RWPE1 (cell line): ENCODE data around the gene NANOS3.
A peak's percentile ranks its signal among the peaks of the same experiment; 100 is the strongest.
"Not testable (repeated sequence)": the region's sequence is repeated elsewhere in the genome, so short reads cannot be mapped to it uniquely, and the experiment has no call there.

Experiments
- CTCF ChIA-PET: fragments of 350-600 bp; sonication (Branson Sonifier 250); formaldehyde crosslinking; extraction: SDS; loops from one replicate; lab custom pipeline; 2021; lab: Yijun Ruan, JAX
- POLR2A ChIA-PET: fragments of 400-600 bp; formaldehyde crosslinking; extraction: SDS; loops from one replicate; lab custom pipeline; 2020; ENCODE audit warnings: antibody characterized with exemption; ENCODE audit not compliant: low non-redundant PET; lab: Yijun Ruan, JAX
- DNase-seq: peaks from one replicate; pipeline ENCODE4 v3.0.0; 2012; ENCODE audit warnings: low spot score
- H3K27ac ChIP-seq: fragments of 450-650 bp; 2 replicates; pipeline ENCODE4 v1.5.1; 2017
- CTCF ChIP-seq: fragments of 450-650 bp; conservative IDR thresholded peaks from 2 replicates; pipeline ENCODE4 v1.5.1; 2017; ENCODE audit warnings: low read depth, mild to moderate bottlenecking

Gene NANOS3

GRCh38 chr19:13913352-13913751 is 36.4 kb downstream of the NANOS3 start:
- ChIA-PET POLR2A (no interaction called here), CTCF (interaction anchor here (0.6 kb wide), 1 partner anchor 820 kb away, joined by 4 read pairs; no protein-coding TSS in a partner anchor)
- no peak for TF ChIP-seq CTCF
- DNase-seq = no peak
- no peak overlapping the region for H3K27ac ChIP-seq

GRCh38 chr19:13914777-13915176 is 37.8 kb downstream of the NANOS3 start:
- no peak overlapping the region for H3K27ac ChIP-seq
- ChIA-PET POLR2A (no interaction called here), CTCF (interaction anchor here (0.5 to 0.8 kb wide), 3 partner anchors 19 to 31 kb away, joined by 5 read pairs; partner anchors contain the start of gene PODNL1)
- no peak for TF ChIP-seq CTCF
- no peak for DNase-seq

- no peak for DNase-seq
- H3K27ac ChIP-seq = peak overlapping the region; percentile 30
- ChIA-PET CTCF (no interaction called here), POLR2A (no interaction called here)
- no peak for TF ChIP-seq CTCF
Observed at GRCh38 chr19:13917888-13918406, 41.0 kb downstream of the NANOS3 start.

- POLR2A ChIA-PET = interaction anchor here (0.5 kb wide), 1 partner anchor 158 kb away, joined by 3 read pairs; no protein-coding TSS in a partner anchor
- CTCF ChIA-PET = no interaction called here
- DNase-seq = no peak
- H3K27ac ChIP-seq = no peak overlapping the region
- no peak for TF ChIP-seq CTCF
Observed at GRCh38 chr19:13918726-13919411, 41.9 kb downstream of the NANOS3 start.

- no peak for DNase-seq
- H3K27ac ChIP-seq = no peak overlapping the region
- ChIA-PET CTCF (no interaction called here), POLR2A (no interaction called here)
- TF ChIP-seq CTCF = no peak
Observed at GRCh38 chr19:13920524-13920923, 43.6 kb downstream of the NANOS3 start.

- no peak for TF ChIP-seq CTCF
- peak; percentile 53 for DNase-seq
- ChIA-PET POLR2A (no interaction called here), CTCF (no interaction called here)
- no peak overlapping the region for H3K27ac ChIP-seq
Observed at GRCh38 chr19:13920940-13921747, 44.2 kb downstream of the NANOS3 start.

GRCh38 chr19:13922118-13922517 is 45.2 kb downstream of the NANOS3 start:
- DNase-seq, CTCF ChIA-PET, H3K27ac ChIP-seq, POLR2A ChIA-PET: not testable (repeated sequence)
